ENCODE results near the gene CDC20B.

- no peak for TF ChIP-seq POLR2AphosphoS5 (IDR thresholded peaks at IDR 0.05; ENCODE audit: low read depth, low read length)
- peak; percentile 83 for TF ChIP-seq CTCF (IDR thresholded peaks at IDR 0.05)
- no peak for TF ChIP-seq REST (IDR thresholded peaks at IDR 0.05; ENCODE audit: insufficient read depth in 1 of 2, low read depth in 2 of 2, low read length in 1 of 2)
- TF ChIP-seq SIN3A (IDR thresholded peaks at IDR 0.05; ENCODE audit: borderline replicate concordance, insufficient read depth, low read depth, low read length): no peak
- no peak for TF ChIP-seq TCF7L2 (IDR thresholded peaks at IDR 0.05; ENCODE audit: low read depth, low read length)
Observed at GRCh38 chr5:55172051-55172899, 702 bp downstream of the CDC20B start.
